WTC11 (cell line): Measurements from ENCODE around the gene STRN. TPM values are rescaled to one million over a fixed set of nuclear protein-coding genes. Genes with fewer than 3 reads are reported as not detected.

Source experiments
- ATAC-seq: fragments of 200-7000 bp; cut with Tn5 transposase; 2 replicates; pipeline ENCODE4 v1.10.0; 2021; ENCODE audit warnings: mild to moderate bottlenecking, moderate library complexity
- CTCF ChIA-PET: fragments of 300-600 bp; sonication (Branson Sonifier 250); formaldehyde crosslinking; loops from one replicate; lab custom pipeline; 2021; ENCODE audit warnings: antibody characterized with exemption; lab: Charles Lee
- POLR2A ChIA-PET: fragments of 350-600 bp; sonication (Branson Sonifier 250); formaldehyde crosslinking; loops from one replicate; lab custom pipeline; 2021; ENCODE audit warnings: antibody characterized with exemption; lab: Charles Lee
- DNase-seq: peaks from one replicate; pipeline ENCODE4 v3.0.0; 2021; ENCODE audit warnings: low spot score
- H3K27ac Mint-ChIP-seq: 2 replicates; pipeline ENCODE4 v1.8.0; 2021; ENCODE audit warnings: mixed read lengths
- H3K27me3 Mint-ChIP-seq: 2 replicates; pipeline ENCODE4 v1.8.0; 2021; ENCODE audit warnings: low read depth, mild to moderate bottlenecking, moderate library complexity, mixed read lengths
- H3K36me3 Mint-ChIP-seq: 2 replicates; pipeline ENCODE4 v1.8.0; 2021; ENCODE audit warnings: mixed read lengths
- H3K4me1 Mint-ChIP-seq: 2 replicates; pipeline ENCODE4 v1.8.0; 2022; ENCODE audit warnings: mixed read lengths
- H3K4me3 Mint-ChIP-seq: 2 replicates; pipeline ENCODE4 v1.8.0; 2021; ENCODE audit warnings: mild to moderate bottlenecking, moderate library complexity, mixed read lengths
- H3K9me3 Mint-ChIP-seq: 2 replicates; pipeline ENCODE4 v1.8.0; 2021; ENCODE audit warnings: mixed read lengths
- AFF4 ChIP-seq: sonication (generic); formaldehyde crosslinking; IDR thresholded peaks from 2 replicates; pipeline ENCODE4 v1.8.1; 2023; ENCODE audit warnings: mild to moderate bottlenecking, missing genetic modification reagents, borderline replicate concordance
- ERG ChIP-seq: fragments of 250-450 bp; sonication (Bioruptor Pico); IDR thresholded peaks from 2 replicates; pipeline ENCODE4 v1.8.0; 2021; ENCODE audit warnings: mild to moderate bottlenecking
- GABPB1 ChIP-seq: sonication (generic); formaldehyde crosslinking; IDR thresholded peaks from 2 replicates; pipeline ENCODE4 v1.8.1; 2023; ENCODE audit warnings: mild to moderate bottlenecking, missing genetic modification reagents
- KAT7 ChIP-seq: sonication (generic); formaldehyde crosslinking; IDR thresholded peaks from 2 replicates; pipeline ENCODE4 v1.8.1; 2023; ENCODE audit warnings: missing genetic modification reagents, mild to moderate bottlenecking, borderline replicate concordance
- NFATC4 ChIP-seq: fragments of 250-450 bp; sonication (Bioruptor Pico); IDR thresholded peaks from 2 replicates; pipeline ENCODE4 v1.9.0; 2021; ENCODE audit warnings: mild to moderate bottlenecking
- NFE2L1 ChIP-seq: sonication (generic); formaldehyde crosslinking; IDR thresholded peaks from 2 replicates; pipeline ENCODE4 v1.8.1; 2023; ENCODE audit warnings: missing genetic modification reagents
- SMAD3 ChIP-seq: sonication (generic); formaldehyde crosslinking; IDR thresholded peaks from 2 replicates; pipeline ENCODE4 v1.8.0; 2022; ENCODE audit warnings: missing genetic modification reagents, mild to moderate bottlenecking, borderline replicate concordance
- SP1 ChIP-seq: sonication (generic); formaldehyde crosslinking; conservative IDR thresholded peaks from 2 replicates; pipeline ENCODE4 v1.8.1; 2022; ENCODE audit warnings: missing genetic modification reagents
- USF2 ChIP-seq: sonication (generic); formaldehyde crosslinking; IDR thresholded peaks from 2 replicates; pipeline ENCODE4 v1.8.1; 2023; ENCODE audit warnings: mild to moderate bottlenecking, missing genetic modification reagents, moderate library complexity
- ZBTB21 ChIP-seq: sonication (generic); formaldehyde crosslinking; IDR thresholded peaks from 2 replicates; pipeline ENCODE4 v1.8.1; 2023; ENCODE audit warnings: mild to moderate bottlenecking, missing genetic modification reagents, borderline replicate concordance
- ZNF232 ChIP-seq: sonication (generic); formaldehyde crosslinking; IDR thresholded peaks from 2 replicates; pipeline ENCODE4 v1.8.0; 2022; ENCODE audit warnings: mild to moderate bottlenecking, missing genetic modification reagents
- ZNF263 ChIP-seq: sonication (generic); formaldehyde crosslinking; IDR thresholded peaks from 2 replicates; pipeline ENCODE4 v1.8.1; 2022; ENCODE audit warnings: low read depth, mild to moderate bottlenecking, moderate library complexity, missing genetic modification reagents
- ZNF416 ChIP-seq: fragments of 250-450 bp; sonication (Bioruptor Pico); IDR thresholded peaks from 2 replicates; pipeline ENCODE4 v1.9.0; 2021; ENCODE audit warnings: mild to moderate bottlenecking, inconsistent platforms
- total RNA-seq: library from RNA; stranded (reverse); gene quantifications from 3 replicates; pipeline ENCODE4 v1.2.3, GENCODE V29; 2021
- TF ChIP-seq, protein P1 (sequence below): sonication (generic); formaldehyde crosslinking; IDR thresholded peaks from 2 replicates; pipeline ENCODE4 v1.8.1; 2023; ENCODE audit warnings: mild to moderate bottlenecking, moderate library complexity, missing genetic modification reagents
- TF ChIP-seq, protein P2 (sequence below): sonication (generic); formaldehyde crosslinking; IDR thresholded peaks from 2 replicates; pipeline ENCODE4 v1.8.0; 2023; ENCODE audit warnings: missing genetic modification reagents
- TF ChIP-seq, protein P3 (sequence below): fragments of 250-450 bp; sonication (Bioruptor Pico); conservative IDR thresholded peaks from 2 replicates; pipeline ENCODE4 v1.9.0; 2021; ENCODE audit warnings: mild to moderate bottlenecking
- TF ChIP-seq, protein P4 (sequence below): sonication (generic); formaldehyde crosslinking; IDR thresholded peaks from 2 replicates; pipeline ENCODE4 v1.8.0; 2022; ENCODE audit warnings: mild to moderate bottlenecking, missing genetic modification reagents
- TF ChIP-seq, protein P5 (sequence below): sonication (generic); formaldehyde crosslinking; conservative IDR thresholded peaks from 2 replicates; pipeline ENCODE4 v1.8.1; 2022; ENCODE audit warnings: mild to moderate bottlenecking, missing genetic modification reagents

The STRN gene
- total RNA-seq, 1 experiment from 2014 or later = 34.7 TPM

- Mint-ChIP-seq H3K4me1 (peaks cover 3% of the 10 kb centered on the region; the same call in 1 of the 2 replicates), H3K27ac (no peak overlapping the region), H3K27me3 (peaks cover 2% of the 10 kb centered on the region; the same call in 1 of the 2 replicates), H3K9me3 (peaks cover 23% of the 10 kb centered on the region), H3K36me3 (no peaks in the 10 kb centered on the region), H3K4me3 (no peak overlapping the region)
- CTCF ChIA-PET = interaction anchor here (1.5 to 2.6 kb wide), 2 partner anchors 13 to 20 kb away, joined by 3 to 13 read pairs; no protein-coding TSS in a partner anchor
- DNase-seq (no peak), ATAC-seq (no peak)
- POLR2A ChIA-PET = no interaction called here
- no peak for TF ChIP-seq ZBTB21 (CRISPR knock-in tag)
- no peak for TF ChIP-seq USF2 (CRISPR knock-in tag)
- TF ChIP-seq, protein P1, sequence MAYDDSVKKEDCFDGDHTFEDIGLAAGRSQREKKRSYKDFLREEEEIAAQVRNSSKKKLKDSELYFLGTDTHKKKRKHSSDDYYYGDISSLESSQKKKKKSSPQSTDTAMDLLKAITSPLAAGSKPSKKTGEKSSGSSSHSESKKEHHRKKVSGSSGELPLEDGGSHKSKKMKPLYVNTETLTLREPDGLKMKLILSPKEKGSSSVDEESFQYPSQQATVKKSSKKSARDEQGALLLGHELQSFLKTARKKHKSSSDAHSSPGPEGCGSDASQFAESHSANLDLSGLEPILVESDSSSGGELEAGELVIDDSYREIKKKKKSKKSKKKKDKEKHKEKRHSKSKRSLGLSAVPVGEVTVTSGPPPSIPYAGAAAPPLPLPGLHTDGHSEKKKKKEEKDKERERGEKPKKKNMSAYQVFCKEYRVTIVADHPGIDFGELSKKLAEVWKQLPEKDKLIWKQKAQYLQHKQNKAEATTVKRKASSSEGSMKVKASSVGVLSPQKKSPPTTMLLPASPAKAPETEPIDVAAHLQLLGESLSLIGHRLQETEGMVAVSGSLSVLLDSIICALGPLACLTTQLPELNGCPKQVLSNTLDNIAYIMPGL (CRISPR knock-in tag) = no peak
- TF ChIP-seq, protein P2, sequence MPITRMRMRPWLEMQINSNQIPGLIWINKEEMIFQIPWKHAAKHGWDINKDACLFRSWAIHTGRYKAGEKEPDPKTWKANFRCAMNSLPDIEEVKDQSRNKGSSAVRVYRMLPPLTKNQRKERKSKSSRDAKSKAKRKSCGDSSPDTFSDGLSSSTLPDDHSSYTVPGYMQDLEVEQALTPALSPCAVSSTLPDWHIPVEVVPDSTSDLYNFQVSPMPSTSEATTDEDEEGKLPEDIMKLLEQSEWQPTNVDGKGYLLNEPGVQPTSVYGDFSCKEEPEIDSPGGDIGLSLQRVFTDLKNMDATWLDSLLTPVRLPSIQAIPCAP (CRISPR knock-in tag) = no peak
- no peak for TF ChIP-seq SMAD3 (CRISPR knock-in tag)
- no peak for TF ChIP-seq ZNF232 (CRISPR knock-in tag)
- no peak for TF ChIP-seq KAT7 (CRISPR knock-in tag)
- no peak for TF ChIP-seq ZNF416 (CRISPR knock-in tag)
- no peak for TF ChIP-seq ERG (CRISPR knock-in tag)
- no peak for TF ChIP-seq AFF4 (CRISPR knock-in tag)
- TF ChIP-seq NFE2L1 (CRISPR knock-in tag) = no peak
Observed at GRCh38 chr2:36805635-36806224, 160.6 kb downstream of the STRN start.

DNA sequence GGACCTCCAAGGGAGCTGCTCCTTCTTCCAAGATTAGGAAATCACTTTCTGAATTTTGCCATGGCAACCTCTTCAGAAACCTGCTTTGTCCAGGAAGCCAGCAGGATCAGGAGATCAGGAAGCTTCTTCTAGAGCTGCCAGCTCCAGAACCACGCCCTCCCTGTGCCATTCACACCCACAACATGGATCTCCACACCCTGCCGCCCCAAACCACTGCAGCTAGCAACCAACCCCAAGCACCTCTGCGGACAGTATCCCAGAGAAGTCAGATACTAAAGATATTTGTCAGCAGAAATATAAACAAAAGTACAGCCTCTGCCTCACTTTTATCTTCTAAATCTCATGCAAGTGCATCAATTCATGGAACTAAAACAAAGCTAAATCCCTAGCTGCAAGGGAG is 163.4 kb downstream of the STRN start:
- H3K27ac Mint-ChIP-seq = no peak overlapping the region
- no peak for TF ChIP-seq GABPB1 (CRISPR knock-in tag)
- no peak for TF ChIP-seq SP1
- TF ChIP-seq NFATC4 (CRISPR knock-in tag) = no peak
- no peak for TF ChIP-seq ZNF263 (CRISPR knock-in tag)
- TF ChIP-seq, protein P3, sequence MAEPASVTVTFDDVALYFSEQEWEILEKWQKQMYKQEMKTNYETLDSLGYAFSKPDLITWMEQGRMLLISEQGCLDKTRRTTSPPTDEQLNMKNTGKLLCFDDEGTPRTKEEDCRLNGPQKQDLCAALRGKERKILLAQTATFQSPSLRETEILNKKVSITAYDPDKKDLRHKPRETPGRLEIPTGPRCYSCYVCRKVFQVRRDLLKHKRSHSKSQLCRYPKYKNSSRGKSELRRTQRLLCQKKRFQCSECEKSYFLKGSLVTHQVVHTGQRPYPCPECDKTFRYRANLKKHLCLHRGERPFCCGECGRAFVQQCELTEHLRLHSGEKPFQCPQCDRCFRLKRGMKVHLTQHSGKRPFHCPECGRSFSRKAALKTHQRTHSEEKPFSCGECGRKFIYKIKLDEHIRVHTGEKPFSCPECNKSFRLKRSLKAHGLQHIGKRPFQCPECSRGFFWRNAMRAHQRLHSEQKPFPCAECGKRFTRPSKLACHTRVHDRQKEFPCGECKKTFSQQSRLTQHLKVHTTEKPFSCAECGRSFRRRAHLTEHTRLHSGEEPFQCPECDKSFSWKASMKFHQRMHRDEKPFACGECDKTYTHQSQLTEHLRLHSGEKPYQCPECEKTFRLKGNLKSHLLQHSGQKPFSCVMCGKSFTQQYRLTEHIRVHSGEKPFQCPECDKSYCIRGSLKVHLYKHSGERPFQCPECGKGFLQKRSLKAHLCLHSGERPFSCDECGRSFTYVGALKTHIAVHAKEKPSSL (CRISPR knock-in tag) = no peak
- TF ChIP-seq, protein P4, sequence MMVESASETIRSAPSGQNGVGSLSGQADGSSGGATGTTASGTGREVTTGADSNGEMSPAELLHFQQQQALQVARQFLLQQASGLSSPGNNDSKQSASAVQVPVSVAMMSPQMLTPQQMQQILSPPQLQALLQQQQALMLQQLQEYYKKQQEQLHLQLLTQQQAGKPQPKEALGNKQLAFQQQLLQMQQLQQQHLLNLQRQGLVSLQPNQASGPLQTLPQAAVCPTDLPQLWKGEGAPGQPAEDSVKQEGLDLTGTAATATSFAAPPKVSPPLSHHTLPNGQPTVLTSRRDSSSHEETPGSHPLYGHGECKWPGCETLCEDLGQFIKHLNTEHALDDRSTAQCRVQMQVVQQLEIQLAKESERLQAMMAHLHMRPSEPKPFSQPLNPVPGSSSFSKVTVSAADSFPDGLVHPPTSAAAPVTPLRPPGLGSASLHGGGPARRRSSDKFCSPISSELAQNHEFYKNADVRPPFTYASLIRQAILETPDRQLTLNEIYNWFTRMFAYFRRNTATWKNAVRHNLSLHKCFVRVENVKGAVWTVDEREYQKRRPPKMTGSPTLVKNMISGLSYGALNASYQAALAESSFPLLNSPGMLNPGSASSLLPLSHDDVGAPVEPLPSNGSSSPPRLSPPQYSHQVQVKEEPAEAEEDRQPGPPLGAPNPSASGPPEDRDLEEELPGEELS (CRISPR knock-in tag) = no peak
- TF ChIP-seq, protein P5, sequence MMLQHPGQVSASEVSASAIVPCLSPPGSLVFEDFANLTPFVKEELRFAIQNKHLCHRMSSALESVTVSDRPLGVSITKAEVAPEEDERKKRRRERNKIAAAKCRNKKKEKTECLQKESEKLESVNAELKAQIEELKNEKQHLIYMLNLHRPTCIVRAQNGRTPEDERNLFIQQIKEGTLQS (CRISPR knock-in tag) = no peak
- POLR2A ChIA-PET = no interaction called here
- H3K4me3 Mint-ChIP-seq = no peak overlapping the region
- H3K9me3 Mint-ChIP-seq = peaks cover 16% of the 10 kb centered on the region
- peaks cover 2% of the 10 kb centered on the region; the same call in 1 of the 2 replicates for H3K27me3 Mint-ChIP-seq
- ATAC-seq = no peak
- CTCF ChIA-PET = interaction anchor here (1.2 to 2.2 kb wide), 2 partner anchors 9 to 18 kb away, joined by 6 to 10 read pairs; no protein-coding TSS in a partner anchor
- DNase-seq = no peak
- H3K4me1 Mint-ChIP-seq = peaks cover 4% of the 10 kb centered on the region
- H3K36me3 Mint-ChIP-seq = no peaks in the 10 kb centered on the region
